A673 (cell line): ENCODE measurements around the gene TSC22D2.

ENCODE experiments used
- CTCF ChIP-seq: fragments of 300-800, 200-600 bp; sonication (generic); conservative IDR thresholded peaks from 2 replicates; pipeline ENCODE4 v1.5.1; 2017; ENCODE audit warnings: low read depth, mild to moderate bottlenecking, antibody characterized with exemption, low read length, moderate library complexity, mixed read lengths
- EZH2 ChIP-seq: fragments of 200-600 bp; sonication (generic); IDR thresholded peaks from 2 replicates; pipeline ENCODE4 v1.6.1; 2017; ENCODE audit warnings: borderline replicate concordance, low read depth, mild to moderate bottlenecking, mixed read lengths, antibody characterized with exemption, low read length; ENCODE audit not compliant: poor library complexity, severe bottlenecking

- TF ChIP-seq CTCF (no peak), EZH2 (no peak)
These were observed 36.3 kb upstream of the TSC22D2 start for GRCh38 chr3:150371741-150372254.
